Smooth muscle cell (in vitro differentiated cells): ENCODE measurements around the gene SYT15B. TPM values are rescaled to one million over a fixed set of nuclear protein-coding genes. Genes with fewer than 3 reads are reported as not detected.
A peak's percentile ranks its signal among the peaks of the same experiment; 100 is the strongest.
"Not testable (repeated sequence)": the region's sequence is repeated elsewhere in the genome, so short reads cannot be mapped to it uniquely, and the experiment has no call there.

Experiments used
- DNase-seq: peaks from one replicate; lab custom pipeline; 2025; ENCODE audit not compliant: unreplicated experiment; lab: John Stamatoyannopoulos, UW
- H2AFZ ChIP-seq: fragments of 200-600 bp; sonication (generic); 2 replicates; pipeline ENCODE4 v1.6.0; 2016; ENCODE audit warnings: antibody characterized with exemption, low read depth, mild to moderate bottlenecking
- H3F3A ChIP-seq: fragments of 200-600 bp; sonication (generic); 2 replicates; pipeline ENCODE4 v1.6.0; 2017; ENCODE audit warnings: antibody characterized with exemption, low read depth
- H3K27ac ChIP-seq: fragments of 200-600 bp; sonication (generic); 2 replicates; pipeline ENCODE4 v1.5.1; 2016; ENCODE audit warnings: low read depth, mild to moderate bottlenecking
- H3K27me3 ChIP-seq: fragments of 200-600 bp; sonication (generic); 2 replicates; pipeline ENCODE4 v1.6.1; 2016; ENCODE audit warnings: low read depth, mild to moderate bottlenecking
- H3K36me3 ChIP-seq: fragments of 200-600 bp; sonication (generic); 2 replicates; pipeline ENCODE4 v1.5.1; 2016; ENCODE audit warnings: low read depth
- H3K4me1 ChIP-seq: fragments of 200-600 bp; sonication (generic); 2 replicates; pipeline ENCODE4 v1.5.1; 2016; ENCODE audit warnings: low read depth
- H3K4me2 ChIP-seq: fragments of 200-600 bp; sonication (generic); 2 replicates; pipeline ENCODE4 v1.6.0; 2016; ENCODE audit warnings: mild to moderate bottlenecking
- H3K4me3 ChIP-seq: fragments of 200-600 bp; sonication (generic); 2 replicates; pipeline ENCODE4 v1.5.1; 2016; ENCODE audit warnings: mild to moderate bottlenecking
- H3K79me2 ChIP-seq: fragments of 200-600 bp; sonication (generic); 2 replicates; pipeline ENCODE4 v1.6.0; 2016; ENCODE audit warnings: low read depth, mild to moderate bottlenecking
- H3K9ac ChIP-seq: fragments of 200-600 bp; sonication (generic); 2 replicates; pipeline ENCODE4 v1.6.0; 2016; ENCODE audit warnings: low read depth
- H3K9me3 ChIP-seq: fragments of 200-600 bp; sonication (generic); replicated peaks from 2 replicates; pipeline ENCODE4 v1.5.1; 2016; ENCODE audit warnings: low read depth
- H4K20me1 ChIP-seq: fragments of 200-600 bp; sonication (generic); 2 replicates; pipeline ENCODE4 v1.6.0; 2016; ENCODE audit warnings: low read depth
- CTCF ChIP-seq: fragments of 200-600 bp; sonication (generic); IDR thresholded peaks from 2 replicates; pipeline ENCODE4 v1.5.1; 2017; ENCODE audit warnings: borderline replicate concordance, mild to moderate bottlenecking, antibody characterized with exemption; ENCODE audit not compliant: insufficient read depth, poor library complexity, severe bottlenecking
- WGBS: methylation state at CpG from one replicate; pipeline ENCODE4 v1.1.7; 2016; ENCODE audit warnings: low lambda C conversion rate; 5-methylcytosine and 5-hydroxymethylcytosine counted together
- polyA plus RNA-seq: library from polyadenylated mRNA; unstranded; fragments of >200 nt; fragmentation: Nextera tagmentation; extraction: Ambion mirVana; gene quantifications from 2 replicates; pipeline ENCODE4 v1.2.1, GENCODE V29; 2016
- total RNA-seq: library from RNA; depleted of rRNA; stranded (reverse); fragments of >200 nt; gene quantifications from 2 replicates; pipeline ENCODE4 v1.2.3, GENCODE V29; 2014

SYT15B gene
- total and polyA plus RNA-seq, 2 experiments from 2014 or later = 0.33 to 2.5 TPM

DNA sequence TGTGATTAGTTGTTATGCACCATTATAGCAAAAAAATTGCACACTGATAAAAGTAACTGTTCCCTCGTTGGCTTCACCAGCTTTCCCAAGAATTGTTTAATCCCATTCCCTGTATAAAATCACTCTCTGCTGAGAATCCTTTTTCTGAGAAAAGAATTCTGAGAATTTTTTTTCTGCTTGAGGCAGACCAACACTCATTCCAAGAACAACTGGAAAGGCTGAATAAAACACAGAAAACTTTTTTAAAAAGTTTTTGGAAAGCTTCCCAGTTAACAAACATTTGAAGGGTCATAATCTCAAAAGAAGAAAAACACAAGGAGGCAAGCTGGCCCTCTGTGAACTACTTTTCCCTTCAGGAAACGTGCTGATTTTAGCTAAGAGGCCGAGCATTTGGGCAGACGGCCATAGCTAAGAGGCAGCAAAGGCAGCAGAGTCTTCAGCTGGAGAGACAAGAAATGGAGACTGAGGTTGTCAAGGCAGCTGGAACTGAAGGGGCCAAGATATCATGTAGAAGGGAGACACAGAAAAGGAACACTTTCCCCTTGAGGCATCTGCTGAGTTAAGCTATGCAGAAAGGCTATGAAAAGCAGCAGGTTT lies 16.5 kb downstream of the SYT15B start:
- H3K4me1 ChIP-seq, H3K9me3 ChIP-seq, H3K79me2 ChIP-seq, H3K27me3 ChIP-seq, H3K4me3 ChIP-seq, DNase-seq, H3K4me2 ChIP-seq, H3K36me3 ChIP-seq, H3K9ac ChIP-seq, H3K27ac ChIP-seq, H4K20me1 ChIP-seq, H3F3A ChIP-seq, H2AFZ ChIP-seq: not testable (repeated sequence)
- WGBS = 38% methylated on average over 3 of the region's 4 CpGs

DNA sequence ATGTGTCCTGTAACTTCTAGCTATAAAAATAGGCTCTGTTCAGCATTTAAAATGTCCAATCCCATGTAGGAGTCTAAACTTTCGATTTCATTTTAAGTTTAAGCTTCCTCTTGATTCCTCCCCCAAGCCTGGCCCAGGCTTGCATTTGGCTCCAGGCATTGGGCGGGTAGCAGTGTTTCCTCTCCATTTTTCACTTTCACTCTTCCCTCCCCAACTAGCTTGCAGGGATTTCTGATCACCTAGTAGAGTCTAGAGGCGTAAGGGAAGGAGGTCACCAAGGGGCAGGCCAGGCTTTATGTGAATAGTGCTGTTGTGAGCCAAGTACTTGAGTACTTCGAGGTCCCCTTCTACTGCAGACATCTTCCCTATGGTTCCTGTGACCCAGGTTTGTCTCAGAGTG lies 18.5 kb downstream of the SYT15B start:
- not testable (repeated sequence) for H3K4me1 ChIP-seq, H3K4me3 ChIP-seq, H4K20me1 ChIP-seq, H3K4me2 ChIP-seq, DNase-seq, H2AFZ ChIP-seq, H3K27me3 ChIP-seq, H3F3A ChIP-seq, H3K27ac ChIP-seq, H3K9ac ChIP-seq, H3K79me2 ChIP-seq, H3K36me3 ChIP-seq, H3K9me3 ChIP-seq
- 41% methylated on average over 1 of the region's 4 CpGs for WGBS

GRCh38 chr10:47743611-47744550 lies 19.5 kb downstream of the SYT15B start:
- 3% methylated on average over 11 of the region's 48 CpGs for WGBS
- not testable (repeated sequence) for DNase-seq
- peak overlapping the region; percentile 81 for H3K4me2 ChIP-seq

GRCh38 chr10:47740868-47741267 lies 22.5 kb downstream of the SYT15B start:
- not testable (repeated sequence) for H3K9me3 ChIP-seq, H2AFZ ChIP-seq, H3K36me3 ChIP-seq, DNase-seq, H3K79me2 ChIP-seq, H4K20me1 ChIP-seq, H3K9ac ChIP-seq, H3K4me3 ChIP-seq, H3F3A ChIP-seq, H3K27ac ChIP-seq, H3K27me3 ChIP-seq, H3K4me1 ChIP-seq, H3K4me2 ChIP-seq
- 90% methylated on average over 2 of the region's 2 CpGs for WGBS

More at GRCh38 chr10:47743611-47744550, 19.5 kb downstream of the SYT15B start:
- H3K4me1 ChIP-seq, H3K36me3 ChIP-seq, H3K79me2 ChIP-seq, H3K9me3 ChIP-seq, H4K20me1 ChIP-seq, H3F3A ChIP-seq, H3K9ac ChIP-seq, H3K27ac ChIP-seq, H3K27me3 ChIP-seq: not testable (repeated sequence)
- peak; percentile 17 for TF ChIP-seq CTCF
- Histone ChIP-seq H3K4me3 (peak overlapping the region; percentile 59), H2AFZ (peak overlapping the region; percentile 66)

- H3K27me3 ChIP-seq, DNase-seq, H3K27ac ChIP-seq, H3K4me3 ChIP-seq, H3K4me2 ChIP-seq, H3K9ac ChIP-seq, H3F3A ChIP-seq, H3K9me3 ChIP-seq, H2AFZ ChIP-seq, H3K79me2 ChIP-seq, H3K36me3 ChIP-seq, H4K20me1 ChIP-seq, H3K4me1 ChIP-seq: not testable (repeated sequence)
- WGBS = 100% methylated on average over 1 of the region's 5 CpGs
These were observed 32.5 kb downstream of the SYT15B start for GRCh38 chr10:47730911-47731310.

DNA sequence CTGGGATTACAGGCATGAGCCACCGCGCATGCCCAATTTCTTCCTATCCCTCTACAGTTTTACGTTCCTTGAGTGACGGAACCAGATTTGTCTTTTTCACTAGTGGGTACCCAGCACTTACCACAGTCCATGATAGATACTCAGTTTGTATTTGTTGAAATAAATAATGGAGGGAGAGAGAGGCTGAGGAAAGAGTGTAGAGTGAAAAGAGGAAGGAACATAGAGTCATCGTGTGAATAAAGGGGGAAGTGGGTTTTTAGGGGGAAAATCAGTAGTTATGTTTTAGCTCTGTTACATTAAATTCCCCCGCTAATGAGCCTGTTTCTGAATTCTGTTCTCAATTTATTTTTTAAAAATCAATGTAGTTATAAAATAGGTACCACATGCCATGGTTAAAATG lies 37.7 kb downstream of the SYT15B start:
- not testable (repeated sequence) for H3K27me3 ChIP-seq, H3K79me2 ChIP-seq, H3K4me3 ChIP-seq, H3K9ac ChIP-seq, H3F3A ChIP-seq, H2AFZ ChIP-seq, H4K20me1 ChIP-seq, H3K9me3 ChIP-seq, H3K4me2 ChIP-seq, DNase-seq, H3K36me3 ChIP-seq, H3K27ac ChIP-seq, H3K4me1 ChIP-seq
- no CpG with 5 or more reads among the region's 6 CpGs for WGBS

GRCh38 chr10:47725047-47725446 lies 38.3 kb downstream of the SYT15B start:
- not testable (repeated sequence) for H3K79me2 ChIP-seq, H3K4me2 ChIP-seq, H3K36me3 ChIP-seq, H3F3A ChIP-seq, H2AFZ ChIP-seq, H3K4me3 ChIP-seq, H4K20me1 ChIP-seq, H3K9me3 ChIP-seq, DNase-seq, H3K27me3 ChIP-seq, H3K27ac ChIP-seq, H3K4me1 ChIP-seq, H3K9ac ChIP-seq
- WGBS = no CpG with 5 or more reads among the region's 3 CpGs
